ENCODE measurements around the gene ZBTB5. TPM values are rescaled to one million over a fixed set of nuclear protein-coding genes. Genes with fewer than 3 reads are reported as not detected.

Gene ZBTB5
- total RNA-seq, 2 experiments from 2014 or later: 8.0 to 9.1 TPM

GRCh38 chr9:37466037-37466709 lies 923 bp upstream of the ZBTB5 start:
- ATAC-seq: peak; percentile 3
- no peaks in the 10 kb centered on the region for H3K27me3 Mint-ChIP-seq
- intact Hi-C loops (cut with DNase I, micrococcal nuclease): loop anchor here in 1 of 2 experiments (10.0 kb wide), 1 partner anchor 1651 kb away; the partner anchor contains the start of genes HINT2 and SPAG8

GRCh38 chr9:37464426-37465248 lies 613 bp downstream of the ZBTB5 start:
- no peaks in the 10 kb centered on the region for H3K27me3 Mint-ChIP-seq
- peak overlapping the region; percentile 96 for H3K27ac Mint-ChIP-seq
- ATAC-seq: peak; percentile 43
- H3K9me3 Mint-ChIP-seq (ENCODE audit: low read depth): no peaks in the 10 kb centered on the region
- intact Hi-C loops (cut with DNase I, micrococcal nuclease): loop anchor here (1.0 to 10.0 kb wide), 14 partner anchors 21 to 1650 kb away; partner anchors contain the start of genes GRHPR (in 2 of the 2), POLR1E (in 2 of the 2), TOMM5 (in 2 of the 2) and DCAF10 (in 1 of the 2)
- peaks cover 16% of the 10 kb centered on the region for H3K36me3 Mint-ChIP-seq (ENCODE audit: low read depth)
- ChIA-PET CTCF (interaction anchor here (0.7 to 2.5 kb wide), 3 partner anchors 16 to 155 kb away, joined by 3 to 15 read pairs (median 3); partner anchors contain the start of gene POLR1E), POLR2A (interaction anchor here (0.7 to 2.1 kb wide), 5 partner anchors 12 to 42 kb away, joined by 3 to 13 read pairs (median 3); partner anchors contain the start of genes GRHPR and POLR1E)
- H3K4me3 Mint-ChIP-seq: peak overlapping the region; percentile 97
- peak; percentile 79 for DNase-seq
- H3K4me1 Mint-ChIP-seq: peaks cover 30% of the 10 kb centered on the region

More at GRCh38 chr9:37466037-37466709, 923 bp upstream of the ZBTB5 start:
- Mint-ChIP-seq H3K4me1 (peaks cover 30% of the 10 kb centered on the region), H3K36me3 (ENCODE audit: low read depth) (peaks cover 16% of the 10 kb centered on the region), H3K9me3 (ENCODE audit: low read depth) (no peaks in the 10 kb centered on the region), H3K4me3 (peak overlapping the region; percentile 97), H3K27ac (peak overlapping the region; percentile 96)
- DNase-seq: peak; percentile 47
- POLR2A ChIA-PET: interaction anchor here (0.8 to 2.1 kb wide), 4 partner anchors 15 to 44 kb away, joined by 3 to 13 read pairs (median 3); partner anchors contain the start of genes GRHPR and POLR1E
- CTCF ChIA-PET: interaction anchor here (0.6 to 2.5 kb wide), 6 partner anchors 11 to 1436 kb away, joined by 3 to 15 read pairs (median 3); no protein-coding TSS in a partner anchor

GRCh38 chr9:37464006-37464405 lies 1.2 kb downstream of the ZBTB5 start:
- Mint-ChIP-seq H3K4me1 (peaks cover 32% of the 10 kb centered on the region), H3K27me3 (no peaks in the 10 kb centered on the region), H3K27ac (peak overlapping the region; percentile 96), H3K36me3 (ENCODE audit: low read depth) (peaks cover 16% of the 10 kb centered on the region), H3K9me3 (ENCODE audit: low read depth) (no peaks in the 10 kb centered on the region), H3K4me3 (peak overlapping the region; percentile 97)
- DNase-seq (no peak), ATAC-seq (no peak)
- intact Hi-C loops (cut with DNase I, micrococcal nuclease): loop anchor here (2.0 to 10.0 kb wide), 3 partner anchors 49 to 1649 kb away; partner anchors contain the start of genes HINT2 (in 1 of the 2), SHB (in 1 of the 2) and SPAG8 (in 1 of the 2)
- CTCF ChIA-PET: interaction anchor here (0.7 kb wide), 2 partner anchors 22 to 154 kb away, joined by 3 read pairs; partner anchors contain the start of gene POLR1E
- POLR2A ChIA-PET: interaction anchor here (1.1 kb wide), 1 partner anchor 42 kb away, joined by 3 read pairs; the partner anchor contains the start of gene GRHPR

- ChIA-PET POLR2A (no interaction called here), CTCF (no interaction called here)
- Mint-ChIP-seq H3K4me1 (peaks cover 33% of the 10 kb centered on the region), H3K4me3 (no peak overlapping the region), H3K27ac (no peak overlapping the region), H3K36me3 (ENCODE audit: low read depth) (no peaks in the 10 kb centered on the region), H3K9me3 (ENCODE audit: low read depth) (no peaks in the 10 kb centered on the region), H3K27me3 (no peaks in the 10 kb centered on the region)
- no peak for ATAC-seq
- no peak for DNase-seq
- intact Hi-C loops (cut with DNase I, micrococcal nuclease): no loop called here
These were observed 8.4 kb downstream of the ZBTB5 start for GRCh38 chr9:37456817-37457216.

GRCh38 chr9:37455884-37456647 lies 9.2 kb downstream of the ZBTB5 start:
- Mint-ChIP-seq H3K27me3 (no peaks in the 10 kb centered on the region), H3K4me3 (no peak overlapping the region), H3K36me3 (ENCODE audit: low read depth) (peaks cover 3% of the 10 kb centered on the region), H3K9me3 (ENCODE audit: low read depth) (no peaks in the 10 kb centered on the region), H3K4me1 (peaks cover 37% of the 10 kb centered on the region), H3K27ac (no peak overlapping the region)
- CTCF ChIA-PET: no interaction called here
- POLR2A ChIA-PET: no interaction called here
- intact Hi-C loops (cut with DNase I, micrococcal nuclease): no loop called here
- ATAC-seq: no peak
- no peak for DNase-seq

DNA sequence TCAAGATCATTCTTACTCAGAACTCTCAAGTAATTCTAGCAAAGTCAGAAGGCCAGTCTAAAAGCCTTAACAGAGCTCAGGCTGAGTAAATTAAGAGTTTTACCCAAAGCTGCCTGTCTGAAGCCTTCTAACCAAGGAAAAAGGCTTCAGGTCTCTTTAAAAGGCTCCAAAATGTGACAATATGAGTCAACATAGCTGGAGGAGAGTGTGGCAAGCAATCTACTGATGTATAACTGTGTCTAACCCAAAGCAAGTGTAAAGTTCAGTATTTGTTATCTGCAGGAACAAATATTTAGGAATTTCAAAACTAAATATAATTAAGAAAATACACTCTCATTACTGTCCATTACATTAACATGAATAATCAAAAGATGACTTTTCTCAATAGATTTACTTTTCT lies 11.0 kb downstream of the ZBTB5 start:
- intact Hi-C loops (cut with DNase I, micrococcal nuclease): no loop called here
- Mint-ChIP-seq H3K9me3 (ENCODE audit: low read depth) (no peaks in the 10 kb centered on the region), H3K27me3 (no peaks in the 10 kb centered on the region), H3K4me1 (peaks cover 34% of the 10 kb centered on the region), H3K4me3 (no peak overlapping the region), H3K36me3 (ENCODE audit: low read depth) (peaks cover 14% of the 10 kb centered on the region), H3K27ac (peak overlapping the region; percentile 44)
- POLR2A ChIA-PET: no interaction called here
- CTCF ChIA-PET: interaction anchor here (1.9 kb wide), 1 partner anchor 32 kb away, joined by 5 read pairs; the partner anchor contains the start of gene GRHPR
- DNase-seq: no peak
- ATAC-seq: no peak

- CTCF ChIA-PET: interaction anchor here (1.9 kb wide), 1 partner anchor 31 kb away, joined by 5 read pairs; the partner anchor contains the start of gene GRHPR
- DNase-seq: no peak
- intact Hi-C loops (cut with DNase I, micrococcal nuclease): no loop called here
- no peaks in the 10 kb centered on the region for H3K27me3 Mint-ChIP-seq
- POLR2A ChIA-PET: no interaction called here
- H3K4me3 Mint-ChIP-seq: no peak overlapping the region
- no peak for ATAC-seq
- peaks cover 14% of the 10 kb centered on the region for H3K36me3 Mint-ChIP-seq (ENCODE audit: low read depth)
- H3K9me3 Mint-ChIP-seq (ENCODE audit: low read depth): no peaks in the 10 kb centered on the region
- peaks cover 34% of the 10 kb centered on the region for H3K4me1 Mint-ChIP-seq
- H3K27ac Mint-ChIP-seq: peak overlapping the region; percentile 44
These were observed 11.4 kb downstream of the ZBTB5 start for GRCh38 chr9:37453827-37454226.

- DNase-seq (no peak), ATAC-seq (no peak)
- Mint-ChIP-seq H3K36me3 (ENCODE audit: low read depth) (peaks cover 14% of the 10 kb centered on the region), H3K27ac (no peak overlapping the region), H3K4me3 (no peak overlapping the region), H3K4me1 (peaks cover 31% of the 10 kb centered on the region), H3K9me3 (ENCODE audit: low read depth) (no peaks in the 10 kb centered on the region), H3K27me3 (no peaks in the 10 kb centered on the region)
- ChIA-PET CTCF (no interaction called here), POLR2A (interaction anchor here (0.6 kb wide), 1 partner anchor 1117 kb away, joined by 3 read pairs; no protein-coding TSS in a partner anchor)
- intact Hi-C loops (cut with DNase I, micrococcal nuclease): no loop called here
These were observed 12.6 kb downstream of the ZBTB5 start for GRCh38 chr9:37452611-37453010.

- H3K27ac Mint-ChIP-seq: no peak overlapping the region
- no peaks in the 10 kb centered on the region for H3K27me3 Mint-ChIP-seq
- peaks cover 17% of the 10 kb centered on the region for H3K36me3 Mint-ChIP-seq (ENCODE audit: low read depth)
- DNase-seq: no peak
- no peak for ATAC-seq
- peaks cover 27% of the 10 kb centered on the region for H3K4me1 Mint-ChIP-seq
- ChIA-PET CTCF (interaction anchor here (0.6 kb wide), 2 partner anchors 106 to 479 kb away, joined by 3 to 5 read pairs; no protein-coding TSS in a partner anchor), POLR2A (no interaction called here)
- H3K9me3 Mint-ChIP-seq (ENCODE audit: low read depth): no peaks in the 10 kb centered on the region
- intact Hi-C loops (cut with DNase I, micrococcal nuclease): no loop called here
- no peak overlapping the region for H3K4me3 Mint-ChIP-seq
These were observed 13.6 kb downstream of the ZBTB5 start for GRCh38 chr9:37451628-37452027.

- DNase-seq (no peak), ATAC-seq (no peak)
- ChIA-PET CTCF (interaction anchor here (0.8 kb wide), 1 partner anchor 25 kb away, joined by 3 read pairs; no protein-coding TSS in a partner anchor), POLR2A (interaction anchor here (0.9 kb wide), 1 partner anchor 15 kb away, joined by 3 read pairs; the partner anchor contains the start of gene ZBTB5)
- Mint-ChIP-seq H3K36me3 (ENCODE audit: low read depth) (peaks cover 17% of the 10 kb centered on the region), H3K27ac (no peak overlapping the region), H3K27me3 (no peaks in the 10 kb centered on the region), H3K4me1 (peaks cover 21% of the 10 kb centered on the region), H3K4me3 (no peak overlapping the region), H3K9me3 (ENCODE audit: low read depth) (no peaks in the 10 kb centered on the region)
- intact Hi-C loops (cut with DNase I, micrococcal nuclease): no loop called here
These were observed 15.2 kb downstream of the ZBTB5 start for GRCh38 chr9:37449862-37450632.
